GM23338 (cell line): ENCODE measurements around the gene FAM171A1. TPM values are rescaled to one million over a fixed set of nuclear protein-coding genes. Genes with fewer than 3 reads are reported as not detected.

Experiments used
- ATAC-seq: fragments of 200-7000 bp; cut with Tn5 transposase; 3 replicates; pipeline ENCODE4 v1.9.1; 2020
- DNase-seq: peaks from one replicate; pipeline ENCODE4 v3.0.0-alpha.2; 2015; ENCODE audit warnings: low spot score
- H2AFZ ChIP-seq: fragments of 200-600 bp; sonication (generic); 2 replicates; pipeline ENCODE4 v1.8.0; 2016; ENCODE audit warnings: antibody characterized with exemption, mild to moderate bottlenecking, moderate library complexity
- H3F3A ChIP-seq: fragments of 200-600 bp; sonication (generic); replicated peaks from 2 replicates; pipeline ENCODE4 v1.8.0; 2017; ENCODE audit warnings: antibody characterized with exemption, mixed run types, low read depth
- H3K27ac ChIP-seq: fragments of 200-600 bp; sonication (generic); 2 replicates; pipeline ENCODE4 v1.6.1; 2016; ENCODE audit warnings: low read depth
- H3K27me3 ChIP-seq: fragments of 200-600 bp; sonication (generic); 2 replicates; pipeline ENCODE4 v1.8.0; 2016; ENCODE audit warnings: mild to moderate bottlenecking, mixed run types, moderate library complexity; ENCODE audit not compliant: insufficient read depth
- H3K36me3 ChIP-seq: fragments of 200-600 bp; sonication (generic); 2 replicates; pipeline ENCODE4 v1.8.0; 2016; ENCODE audit warnings: mild to moderate bottlenecking; ENCODE audit not compliant: insufficient read depth
- H3K4me1 ChIP-seq: fragments of 200-600 bp; sonication (generic); 2 replicates; pipeline ENCODE4 v1.8.0; 2016; ENCODE audit warnings: mild to moderate bottlenecking, moderate library complexity; ENCODE audit not compliant: insufficient read depth
- H3K4me2 ChIP-seq: fragments of 200-600 bp; sonication (generic); 2 replicates; pipeline ENCODE4 v1.7.1; 2017; ENCODE audit warnings: mixed run types
- H3K4me3 ChIP-seq: fragments of 200-600 bp; sonication (generic); 2 replicates; pipeline ENCODE4 v1.6.1; 2016; ENCODE audit warnings: mixed run types
- H3K79me2 ChIP-seq: fragments of 200-600 bp; sonication (generic); replicated peaks from 2 replicates; pipeline ENCODE4 v1.8.0; 2017; ENCODE audit warnings: mild to moderate bottlenecking; ENCODE audit not compliant: insufficient read depth
- H3K9me2 ChIP-seq: fragments of 200-600 bp; sonication (generic); 2 replicates; pipeline ENCODE4 v1.8.0; 2017; ENCODE audit not compliant: insufficient read depth
- H4K20me1 ChIP-seq: fragments of 200-600 bp; sonication (generic); replicated peaks from 2 replicates; pipeline ENCODE4 v1.8.0; 2017; ENCODE audit warnings: mild to moderate bottlenecking; ENCODE audit not compliant: insufficient read depth
- H3K27ac Mint-ChIP-seq: 2 replicates; pipeline ENCODE4 v1.8.0; 2020; ENCODE audit warnings: inconsistent platforms, mild to moderate bottlenecking, moderate library complexity, mixed read lengths
- H3K27me3 Mint-ChIP-seq: 3 replicates; pipeline ENCODE4 v1.8.0; 2022; ENCODE audit warnings: low read depth, mild to moderate bottlenecking, moderate library complexity, mixed read lengths, inconsistent platforms; ENCODE audit not compliant: insufficient read depth, poor library complexity
- H3K36me3 Mint-ChIP-seq: 3 replicates; pipeline ENCODE4 v1.8.0; 2021; ENCODE audit warnings: low read depth, mild to moderate bottlenecking, inconsistent platforms, moderate library complexity, mixed read lengths
- H3K4me1 Mint-ChIP-seq: 3 replicates; pipeline ENCODE4 v1.8.0; 2020; ENCODE audit warnings: mild to moderate bottlenecking, inconsistent platforms, mixed read lengths
- H3K4me3 Mint-ChIP-seq: 3 replicates; pipeline ENCODE4 v1.8.0; 2021; ENCODE audit warnings: moderate library complexity, mild to moderate bottlenecking, inconsistent platforms, mixed read lengths
- H3K9me3 Mint-ChIP-seq: 3 replicates; pipeline ENCODE4 v1.8.0; 2020; ENCODE audit warnings: moderate library complexity, mild to moderate bottlenecking, inconsistent platforms, mixed read lengths
- CREB1 ChIP-seq: fragments of 250-450 bp; sonication (Bioruptor Pico); IDR thresholded peaks from 2 replicates; pipeline ENCODE4 v1.5.0; 2020; ENCODE audit warnings: low read depth, mild to moderate bottlenecking, moderate library complexity
- EZH2 ChIP-seq: fragments of 200-600 bp; sonication (generic); IDR thresholded peaks from one replicate; pipeline ENCODE4 v1.8.0; 2017; ENCODE audit warnings: antibody characterized with exemption, mild to moderate bottlenecking, low read depth; ENCODE audit not compliant: unreplicated experiment
- NANOG ChIP-seq: IDR thresholded peaks from 2 replicates; pipeline ENCODE4 v1.6.1; 2016; ENCODE audit warnings: antibody characterized with exemption, borderline replicate concordance
- polyA plus RNA-seq: library from polyadenylated mRNA; unstranded; fragments of >200 nt; fragmentation: Nextera tagmentation; extraction: Ambion mirVana; gene quantifications from 2 replicates; pipeline ENCODE4 v1.2.1, GENCODE V29; 2016
- total RNA-seq: library from RNA; depleted of rRNA; stranded (reverse); fragments of >200 nt; shearing (Covaris generic); gene quantifications from 2 replicates; pipeline ENCODE4 v1.2.3, GENCODE V29; 2014
- TF ChIP-seq, protein P1 (sequence below): fragments of 250-450 bp; sonication (Bioruptor Pico); IDR thresholded peaks from 2 replicates; pipeline ENCODE4 v1.5.0; 2020; ENCODE audit warnings: mild to moderate bottlenecking, moderate library complexity

FAM171A1 gene
- total and polyA plus RNA-seq, 2 experiments from 2014 or later, result 11.3 to 32.2 TPM

DNA sequence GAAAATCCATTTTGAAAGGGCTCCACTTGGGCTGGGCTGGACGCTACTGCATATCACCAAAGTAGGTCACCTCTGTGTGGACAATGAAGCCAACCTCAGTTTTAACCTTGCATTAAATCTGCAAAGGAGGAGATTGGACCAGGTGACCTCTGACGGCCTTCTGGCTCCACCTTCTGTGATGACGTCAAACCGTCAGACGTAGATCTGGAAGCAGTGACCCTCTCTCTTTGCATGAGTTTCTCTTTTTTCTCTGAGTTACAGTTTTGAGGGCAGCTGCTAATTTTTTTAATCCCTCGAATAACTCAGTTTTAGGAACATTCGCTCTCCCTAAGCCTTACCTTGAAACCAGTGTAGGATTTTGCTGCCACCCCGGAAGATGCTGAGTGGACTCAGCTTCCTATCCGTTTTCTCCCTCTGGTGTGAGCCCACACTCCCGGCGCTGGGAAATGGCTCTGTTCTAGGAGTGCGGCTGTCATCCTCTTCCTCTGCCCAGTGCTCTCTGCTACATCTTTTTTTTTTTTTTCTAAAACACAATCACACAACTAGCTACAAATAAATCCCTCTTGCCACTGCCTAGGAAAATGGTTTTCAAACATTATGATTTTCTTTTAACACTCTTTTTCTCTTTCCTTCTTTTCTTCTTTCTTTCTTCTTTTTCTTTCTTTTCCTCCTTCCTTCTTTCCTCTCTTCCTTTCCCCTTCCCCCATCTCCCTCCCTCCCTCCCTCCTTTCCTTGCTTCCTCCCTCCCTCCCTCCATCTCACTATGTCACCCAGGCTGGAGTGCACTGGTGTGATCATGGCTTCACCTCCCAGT lies 174.9 kb downstream of the FAM171A1 start:
- Mint-ChIP-seq H3K4me1 (peaks cover 10% of the 10 kb centered on the region), H3K27me3 (peaks cover under 1% of the 10 kb centered on the region), H3K9me3 (no peaks in the 10 kb centered on the region), H3K36me3 (no peaks in the 10 kb centered on the region), H3K4me3 (peak overlapping the region; percentile 45; the same call in 2 of the 3 replicates), H3K27ac (no peak overlapping the region)
- Histone ChIP-seq H2AFZ (peak overlapping the region; percentile 86), H3K4me1 (peaks cover 11% of the 10 kb centered on the region), H3K79me2 (no peaks in the 10 kb centered on the region), H3K4me3 (0 out of 2 replicates have a peak overlapping the region, but pooled peaks have one; percentile 29), H3K27me3 (no peaks in the 10 kb centered on the region), H3K9me2 (no peaks in the 10 kb centered on the region), H3F3A (no peaks in the 10 kb centered on the region), H3K4me2 (peak overlapping the region; percentile 1; the same call in 1 of the 2 replicates), H4K20me1 (no peaks in the 10 kb centered on the region), H3K27ac (no peak overlapping the region), H3K36me3 (no peaks in the 10 kb centered on the region)
- ATAC-seq (peak; percentile 69), DNase-seq (peak; percentile 57)
- TF ChIP-seq, protein P1, sequence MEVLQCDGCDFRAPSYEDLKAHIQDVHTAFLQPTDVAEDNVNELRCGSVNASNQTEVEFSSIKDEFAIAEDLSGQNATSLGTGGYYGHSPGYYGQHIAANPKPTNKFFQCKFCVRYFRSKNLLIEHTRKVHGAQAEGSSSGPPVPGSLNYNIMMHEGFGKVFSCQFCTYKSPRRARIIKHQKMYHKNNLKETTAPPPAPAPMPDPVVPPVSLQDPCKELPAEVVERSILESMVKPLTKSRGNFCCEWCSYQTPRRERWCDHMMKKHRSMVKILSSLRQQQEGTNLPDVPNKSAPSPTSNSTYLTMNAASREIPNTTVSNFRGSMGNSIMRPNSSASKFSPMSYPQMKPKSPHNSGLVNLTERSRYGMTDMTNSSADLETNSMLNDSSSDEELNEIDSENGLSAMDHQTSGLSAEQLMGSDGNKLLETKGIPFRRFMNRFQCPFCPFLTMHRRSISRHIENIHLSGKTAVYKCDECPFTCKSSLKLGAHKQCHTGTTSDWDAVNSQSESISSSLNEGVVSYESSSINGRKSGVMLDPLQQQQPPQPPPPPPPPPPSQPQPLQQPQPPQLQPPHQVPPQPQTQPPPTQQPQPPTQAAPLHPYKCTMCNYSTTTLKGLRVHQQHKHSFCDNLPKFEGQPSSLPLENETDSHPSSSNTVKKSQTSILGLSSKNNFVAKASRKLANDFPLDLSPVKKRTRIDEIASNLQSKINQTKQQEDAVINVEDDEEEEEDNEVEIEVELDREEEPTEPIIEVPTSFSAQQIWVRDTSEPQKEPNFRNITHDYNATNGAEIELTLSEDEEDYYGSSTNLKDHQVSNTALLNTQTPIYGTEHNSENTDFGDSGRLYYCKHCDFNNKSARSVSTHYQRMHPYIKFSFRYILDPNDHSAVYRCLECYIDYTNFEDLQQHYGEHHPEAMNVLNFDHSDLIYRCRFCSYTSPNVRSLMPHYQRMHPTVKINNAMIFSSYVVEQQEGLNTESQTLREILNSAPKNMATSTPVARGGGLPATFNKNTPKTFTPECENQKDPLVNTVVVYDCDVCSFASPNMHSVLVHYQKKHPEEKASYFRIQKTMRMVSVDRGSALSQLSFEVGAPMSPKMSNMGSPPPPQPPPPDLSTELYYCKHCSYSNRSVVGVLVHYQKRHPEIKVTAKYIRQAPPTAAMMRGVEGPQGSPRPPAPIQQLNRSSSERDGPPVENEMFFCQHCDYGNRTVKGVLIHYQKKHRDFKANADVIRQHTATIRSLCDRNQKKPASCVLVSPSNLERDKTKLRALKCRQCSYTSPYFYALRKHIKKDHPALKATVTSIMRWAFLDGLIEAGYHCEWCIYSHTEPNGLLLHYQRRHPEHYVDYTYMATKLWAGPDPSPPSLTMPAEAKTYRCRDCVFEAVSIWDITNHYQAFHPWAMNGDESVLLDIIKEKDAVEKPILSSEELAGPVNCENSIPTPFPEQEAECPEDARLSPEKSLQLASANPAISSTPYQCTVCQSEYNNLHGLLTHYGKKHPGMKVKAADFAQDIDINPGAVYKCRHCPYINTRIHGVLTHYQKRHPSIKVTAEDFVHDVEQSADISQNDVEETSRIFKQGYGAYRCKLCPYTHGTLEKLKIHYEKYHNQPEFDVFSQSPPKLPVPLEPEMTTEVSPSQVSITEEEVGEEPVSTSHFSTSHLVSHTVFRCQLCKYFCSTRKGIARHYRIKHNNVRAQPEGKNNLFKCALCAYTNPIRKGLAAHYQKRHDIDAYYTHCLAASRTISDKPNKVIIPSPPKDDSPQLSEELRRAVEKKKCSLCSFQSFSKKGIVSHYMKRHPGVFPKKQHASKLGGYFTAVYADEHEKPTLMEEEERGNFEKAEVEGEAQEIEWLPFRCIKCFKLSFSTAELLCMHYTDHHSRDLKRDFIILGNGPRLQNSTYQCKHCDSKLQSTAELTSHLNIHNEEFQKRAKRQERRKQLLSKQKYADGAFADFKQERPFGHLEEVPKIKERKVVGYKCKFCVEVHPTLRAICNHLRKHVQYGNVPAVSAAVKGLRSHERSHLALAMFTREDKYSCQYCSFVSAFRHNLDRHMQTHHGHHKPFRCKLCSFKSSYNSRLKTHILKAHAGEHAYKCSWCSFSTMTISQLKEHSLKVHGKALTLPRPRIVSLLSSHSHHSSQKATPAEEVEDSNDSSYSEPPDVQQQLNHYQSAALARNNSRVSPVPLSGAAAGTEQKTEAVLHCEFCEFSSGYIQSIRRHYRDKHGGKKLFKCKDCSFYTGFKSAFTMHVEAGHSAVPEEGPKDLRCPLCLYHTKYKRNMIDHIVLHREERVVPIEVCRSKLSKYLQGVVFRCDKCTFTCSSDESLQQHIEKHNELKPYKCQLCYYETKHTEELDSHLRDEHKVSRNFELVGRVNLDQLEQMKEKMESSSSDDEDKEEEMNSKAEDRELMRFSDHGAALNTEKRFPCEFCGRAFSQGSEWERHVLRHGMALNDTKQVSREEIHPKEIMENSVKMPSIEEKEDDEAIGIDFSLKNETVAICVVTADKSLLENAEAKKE (CRISPR knock-in tag), result no peak
- TF ChIP-seq CREB1, result peak; percentile 82

- no peak overlapping the region for H3K4me3 Mint-ChIP-seq
- no peaks in the 10 kb centered on the region for H3K36me3 Mint-ChIP-seq
- Histone ChIP-seq H2AFZ (peak overlapping the region; percentile 52; the same call in 1 of the 2 replicates), H3K9me2 (0 out of 2 replicates have a peak, but pooled peaks cover 5% of the 10 kb centered on the region), H3K79me2 (no peaks in the 10 kb centered on the region), H3K4me3 (no peak overlapping the region), H3K4me1 (no peaks in the 10 kb centered on the region), H3K27me3 (no peaks in the 10 kb centered on the region), H3K4me2 (no peak overlapping the region), H3K36me3 (no peaks in the 10 kb centered on the region), H3K27ac (no peak overlapping the region), H3F3A (no peaks in the 10 kb centered on the region), H4K20me1 (no peaks in the 10 kb centered on the region)
- ATAC-seq, result no peak
- H3K27me3 Mint-ChIP-seq, result peaks cover 2% of the 10 kb centered on the region
- no peak overlapping the region for H3K27ac Mint-ChIP-seq
- H3K9me3 Mint-ChIP-seq, result no peaks in the 10 kb centered on the region; the same call in 2 of the 3 replicates
- no peak for DNase-seq
- no peaks in the 10 kb centered on the region; the same call in 2 of the 3 replicates for H3K4me1 Mint-ChIP-seq
- TF ChIP-seq NANOG (no peak), CREB1 (no peak), EZH2 (no peak)
Observed at GRCh38 chr10:15189133-15189885, 181.8 kb downstream of the FAM171A1 start.
